Measurements from ENCODE around the gene METTL23. TPM values are rescaled to one million over a fixed set of nuclear protein-coding genes. Genes with fewer than 3 reads are reported as not detected.

The METTL23 gene
- 41.6 and 43.2 TPM in 2 replicates for total RNA-seq (2014; rRNA removed; shearing (Covaris generic))
- 51.6 and 55.9 TPM in 2 replicates for polyA plus RNA-seq (2016; fragmentation: Nextera tagmentation; extraction: Ambion mirVana)
- long read RNA-seq, transcript METTL23-215 (5 exons, 1,171 nt) = minor isoform, 6 of 41 reads
- long read RNA-seq, transcript METTL23-204 (4 exons, 904 nt) = major isoform, 7 of 41 reads
- long read RNA-seq, transcript METTL23-212 (4 exons, 1,006 nt) = minor isoform, 6 of 41 reads
- long read RNA-seq, transcript METTL23-201 (5 exons, 1,155 nt) = minor isoform, 5 of 41 reads
- long read RNA-seq, partial matches to known transcripts = 4 of 41 reads
- long read RNA-seq, other reads (novel, unspliced or antisense) = 11 of 41 reads

- DNase-seq (ENCODE audit: low spot score) (peak; percentile 76), ATAC-seq (peak; percentile 59)
- H3K27ac ChIP-seq (ENCODE audit: low read depth) = peak within 1 kb of the TSS; percentile 99
- H3K4me1 Mint-ChIP-seq = peaks cover 10% of the 10 kb centered on the region; the same call in 2 of the 3 replicates
- peak within 1 kb of the TSS; percentile 99 for H3K4me3 ChIP-seq
- peaks cover 9% of the 10 kb centered on the region for H3K27me3 Mint-ChIP-seq (ENCODE audit: insufficient read depth, low read depth, poor library complexity)
- H3K36me3 Mint-ChIP-seq (ENCODE audit: low read depth) = peaks cover 54% of the 10 kb centered on the region
- H3K4me2 ChIP-seq = peak within 1 kb of the TSS; percentile 98
- peaks cover 18% of the 10 kb centered on the region for H3F3A ChIP-seq (replicated peaks; ENCODE audit: low read depth)
- peaks cover 21% of the 10 kb centered on the region for H4K20me1 ChIP-seq (replicated peaks; ENCODE audit: insufficient read depth)
- peaks cover 57% of the 10 kb centered on the region for H3K79me2 ChIP-seq (replicated peaks; ENCODE audit: insufficient read depth)
- peaks cover 16% of the 10 kb centered on the region for H3K4me1 ChIP-seq (ENCODE audit: insufficient read depth)
- H3K9me2 ChIP-seq (ENCODE audit: insufficient read depth) = no peaks in the 10 kb centered on the region
- H3K27ac Mint-ChIP-seq = peak within 1 kb of the TSS; percentile 96
- H3K4me3 Mint-ChIP-seq = peak within 1 kb of the TSS; percentile 90
- peak; percentile 60 to 68 for TF ChIP-seq CTCF (conservative IDR thresholded peaks at IDR 0.05; ENCODE audit: low read depth in 2 of 2)
- peak; percentile 36; the same call in 1 of the 2 replicates for TF ChIP-seq ETS1 (IDR thresholded peaks at IDR 0.05)
- TF ChIP-seq POLR2AphosphoS5 (IDR thresholded peaks at IDR 0.05; ENCODE audit: low read depth) = peak; percentile 84
- TF ChIP-seq ZNF462 (CRISPR knock-in tag; IDR thresholded peaks at IDR 0.05) = no peak
- H3K36me3 ChIP-seq (ENCODE audit: insufficient read depth) = peaks cover 15% of the 10 kb centered on the region
- H3K27me3 ChIP-seq (ENCODE audit: insufficient read depth) = no peaks in the 10 kb centered on the region
- H2AFZ ChIP-seq = peak within 1 kb of the TSS; percentile 95
- H3K9me3 Mint-ChIP-seq = no peaks in the 10 kb centered on the region
These were observed at the start of gene METTL23 for GRCh38 chr17:76726776-76727718. Gene METTL23, plus strand, starts transcription at chr17:76726839. Its CDS starts 2,872 bp downstream, at chr17:76729711.

All from GM23338 (cell line).